ENCODE measurements around the gene MAST3. TPM values are rescaled to one million over a fixed set of nuclear protein-coding genes. Genes with fewer than 3 reads are reported as not detected.
A peak's percentile ranks its signal among the peaks of the same experiment; 100 is the strongest.
"Not testable (repeated sequence)": the region's sequence is repeated elsewhere in the genome, so short reads cannot be mapped to it uniquely, and the experiment has no call there.

Gene MAST3
- total RNA-seq, 1 donor = 6.7 TPM

GRCh38 chr19:18097993-18098890, 664 bp downstream of the MAST3 start:
- Histone ChIP-seq H3K4me3 (ENCODE audit: low read length) (peak overlapping the region; percentile 51), H3K27me3 (ENCODE audit: insufficient read depth, low read length) (no peaks in the 10 kb centered on the region), H3K9me3 (ENCODE audit: low read depth, low read length) (no peaks in the 10 kb centered on the region)

GRCh38 chr19:18098891-18099622, 1.5 kb downstream of the MAST3 start:
- no peaks in the 10 kb centered on the region for H3K27me3 ChIP-seq (ENCODE audit: insufficient read depth, low read length)
- H3K4me3 ChIP-seq (ENCODE audit: low read length) = peak overlapping the region; percentile 51
- H3K9me3 ChIP-seq (ENCODE audit: low read depth, low read length) = no peaks in the 10 kb centered on the region
- H3K4me1 ChIP-seq (ENCODE audit: insufficient read depth, low read length) = peaks cover 37% of the 10 kb centered on the region

More at GRCh38 chr19:18097993-18098890, 664 bp downstream of the MAST3 start:
- peaks cover 33% of the 10 kb centered on the region for H3K4me1 ChIP-seq (ENCODE audit: insufficient read depth, low read length)

DNA sequence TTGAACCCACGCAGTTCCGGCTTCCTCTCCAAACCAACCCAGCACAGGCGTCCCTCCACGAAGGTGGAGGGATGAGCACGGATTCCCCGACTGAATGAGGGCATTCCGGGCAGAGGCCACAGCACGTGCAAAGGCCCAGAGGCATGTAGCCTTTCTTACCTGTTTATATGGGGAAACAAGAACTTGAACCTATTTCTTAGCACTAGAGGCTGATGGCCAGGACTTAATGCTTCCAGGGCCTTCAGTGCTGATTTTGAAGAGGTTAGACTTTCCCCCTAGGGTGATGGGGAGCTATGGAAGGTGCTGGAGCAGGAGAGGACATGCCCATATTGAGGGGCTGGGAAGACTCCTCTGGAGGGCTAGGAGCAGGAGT, 2.0 kb downstream of the MAST3 start:
- Histone ChIP-seq H3K27me3 (ENCODE audit: insufficient read depth, low read length) (no peaks in the 10 kb centered on the region), H3K4me3 (ENCODE audit: low read length) (no peak overlapping the region), H3K4me1 (ENCODE audit: insufficient read depth, low read length) (peaks cover 42% of the 10 kb centered on the region), H3K9me3 (ENCODE audit: low read depth, low read length) (no peaks in the 10 kb centered on the region)

GRCh38 chr19:18100710-18101109, 3.1 kb downstream of the MAST3 start:
- Histone ChIP-seq H3K4me1 (ENCODE audit: insufficient read depth, low read length) (peaks cover 50% of the 10 kb centered on the region), H3K4me3 (ENCODE audit: low read length) (no peak overlapping the region), H3K27me3 (ENCODE audit: insufficient read depth, low read length) (no peaks in the 10 kb centered on the region), H3K9me3 (ENCODE audit: low read depth, low read length) (no peaks in the 10 kb centered on the region)

- H3K27me3 ChIP-seq (ENCODE audit: insufficient read depth, low read length) = no peaks in the 10 kb centered on the region
- H3K4me1 ChIP-seq (ENCODE audit: insufficient read depth, low read length) = peaks cover 50% of the 10 kb centered on the region
- no peak overlapping the region for H3K4me3 ChIP-seq (ENCODE audit: low read length)
- H3K9me3 ChIP-seq (ENCODE audit: low read depth, low read length) = no peaks in the 10 kb centered on the region
These were observed 3.7 kb downstream of the MAST3 start for GRCh38 chr19:18101268-18101667.

GRCh38 chr19:18102916-18103542, 5.5 kb downstream of the MAST3 start:
- Histone ChIP-seq H3K4me3 (ENCODE audit: low read length) (no peak overlapping the region), H3K9me3 (ENCODE audit: low read depth, low read length) (no peaks in the 10 kb centered on the region), H3K27me3 (ENCODE audit: insufficient read depth, low read length) (no peaks in the 10 kb centered on the region), H3K4me1 (ENCODE audit: insufficient read depth, low read length) (peaks cover 52% of the 10 kb centered on the region)

GRCh38 chr19:18104793-18105131, 7.2 kb downstream of the MAST3 start:
- no peaks in the 10 kb centered on the region for H3K9me3 ChIP-seq (ENCODE audit: low read depth, low read length)
- H3K4me1 ChIP-seq (ENCODE audit: insufficient read depth, low read length) = peaks cover 52% of the 10 kb centered on the region
- H3K27me3 ChIP-seq (ENCODE audit: insufficient read depth, low read length) = no peaks in the 10 kb centered on the region
- H3K4me3 ChIP-seq (ENCODE audit: low read length) = no peak overlapping the region

DNA sequence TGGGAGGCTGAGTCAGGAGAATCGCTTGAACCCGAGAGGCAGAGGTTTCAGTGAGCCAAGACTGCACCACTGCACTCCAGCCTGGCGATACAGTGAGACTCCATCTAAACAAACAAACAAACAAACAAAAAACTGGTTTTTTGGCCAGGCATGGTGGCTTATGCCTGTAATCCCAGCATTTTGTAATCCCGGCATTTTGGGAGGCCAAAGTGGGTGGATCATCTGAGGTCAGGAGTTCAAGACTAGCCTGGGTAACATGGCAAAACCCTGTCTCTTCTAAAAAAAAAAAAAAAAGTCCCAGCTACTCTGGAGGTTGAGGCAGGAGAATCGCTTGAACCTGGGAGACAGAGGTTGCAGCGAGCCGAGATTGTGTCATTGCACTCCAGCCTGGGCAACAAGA, 7.7 kb downstream of the MAST3 start:
- H3K4me3 ChIP-seq (ENCODE audit: low read length); H3K9me3 ChIP-seq (ENCODE audit: low read depth, low read length); H3K27me3 ChIP-seq (ENCODE audit: insufficient read depth, low read length): not testable (repeated sequence)
- H3K4me1 ChIP-seq (ENCODE audit: insufficient read depth, low read length) = peaks cover 52% of the 10 kb centered on the region

GRCh38 chr19:18107235-18107634, 9.7 kb downstream of the MAST3 start:
- no peaks in the 10 kb centered on the region for H3K27me3 ChIP-seq (ENCODE audit: insufficient read depth, low read length)
- no peaks in the 10 kb centered on the region for H3K9me3 ChIP-seq (ENCODE audit: low read depth, low read length)

DNA sequence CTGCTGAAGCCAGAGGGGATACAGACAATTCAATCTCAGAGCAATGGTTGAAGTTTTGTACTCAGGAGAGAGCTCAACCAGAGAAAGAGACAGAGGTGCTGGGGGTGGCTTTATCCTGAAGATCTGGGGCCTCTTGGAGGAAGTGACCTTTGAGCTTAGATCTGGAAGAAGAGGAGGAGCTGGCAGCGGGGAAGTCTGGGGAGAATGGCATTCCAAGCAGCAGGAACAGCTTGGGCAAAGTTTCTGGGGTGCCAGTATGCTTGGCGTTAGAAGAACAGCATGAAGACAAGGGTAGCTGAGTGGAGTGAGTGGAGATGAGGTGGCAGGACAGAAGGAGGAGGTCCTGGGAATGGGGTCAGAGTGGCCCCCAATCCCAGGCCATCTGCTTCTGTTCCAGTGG, 11.3 kb downstream of the MAST3 start:
- H3K9me3 ChIP-seq (ENCODE audit: low read depth, low read length) = no peaks in the 10 kb centered on the region
- H3K4me1 ChIP-seq (ENCODE audit: insufficient read depth, low read length) = peaks cover 74% of the 10 kb centered on the region
- H3K4me3 ChIP-seq (ENCODE audit: low read length) = no peak overlapping the region
- no peaks in the 10 kb centered on the region for H3K27me3 ChIP-seq (ENCODE audit: insufficient read depth, low read length)

More at GRCh38 chr19:18107235-18107634, 9.7 kb downstream of the MAST3 start:
- Histone ChIP-seq H3K4me1 (ENCODE audit: insufficient read depth, low read length) (peaks cover 71% of the 10 kb centered on the region), H3K4me3 (ENCODE audit: low read length) (no peak overlapping the region)

DNA sequence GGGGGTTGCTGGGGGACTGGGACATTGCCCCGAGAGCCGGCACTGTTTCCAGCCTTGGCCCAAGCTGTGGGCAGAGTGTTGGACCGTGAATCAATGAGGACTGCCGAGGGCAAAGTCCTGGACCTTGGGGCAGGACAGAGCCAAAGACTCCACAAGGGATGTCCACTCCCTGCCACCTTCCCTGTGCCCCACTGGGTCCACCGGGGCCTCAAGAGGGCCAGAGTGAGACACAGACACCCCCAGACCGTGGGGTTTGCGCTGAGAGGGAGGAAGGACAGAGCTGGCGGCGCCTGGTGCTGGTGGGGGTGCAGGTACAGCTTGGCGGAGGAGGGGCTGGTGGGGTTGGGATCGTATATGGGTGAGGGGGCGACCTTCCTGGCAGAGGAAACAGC, 11.8 kb downstream of the MAST3 start:
- H3K4me3 ChIP-seq (ENCODE audit: low read length) = peak overlapping the region; percentile 74
- peaks cover 70% of the 10 kb centered on the region for H3K4me1 ChIP-seq (ENCODE audit: insufficient read depth, low read length)
- H3K27me3 ChIP-seq (ENCODE audit: insufficient read depth, low read length) = no peaks in the 10 kb centered on the region
- H3K9me3 ChIP-seq (ENCODE audit: low read depth, low read length) = no peaks in the 10 kb centered on the region

DNA sequence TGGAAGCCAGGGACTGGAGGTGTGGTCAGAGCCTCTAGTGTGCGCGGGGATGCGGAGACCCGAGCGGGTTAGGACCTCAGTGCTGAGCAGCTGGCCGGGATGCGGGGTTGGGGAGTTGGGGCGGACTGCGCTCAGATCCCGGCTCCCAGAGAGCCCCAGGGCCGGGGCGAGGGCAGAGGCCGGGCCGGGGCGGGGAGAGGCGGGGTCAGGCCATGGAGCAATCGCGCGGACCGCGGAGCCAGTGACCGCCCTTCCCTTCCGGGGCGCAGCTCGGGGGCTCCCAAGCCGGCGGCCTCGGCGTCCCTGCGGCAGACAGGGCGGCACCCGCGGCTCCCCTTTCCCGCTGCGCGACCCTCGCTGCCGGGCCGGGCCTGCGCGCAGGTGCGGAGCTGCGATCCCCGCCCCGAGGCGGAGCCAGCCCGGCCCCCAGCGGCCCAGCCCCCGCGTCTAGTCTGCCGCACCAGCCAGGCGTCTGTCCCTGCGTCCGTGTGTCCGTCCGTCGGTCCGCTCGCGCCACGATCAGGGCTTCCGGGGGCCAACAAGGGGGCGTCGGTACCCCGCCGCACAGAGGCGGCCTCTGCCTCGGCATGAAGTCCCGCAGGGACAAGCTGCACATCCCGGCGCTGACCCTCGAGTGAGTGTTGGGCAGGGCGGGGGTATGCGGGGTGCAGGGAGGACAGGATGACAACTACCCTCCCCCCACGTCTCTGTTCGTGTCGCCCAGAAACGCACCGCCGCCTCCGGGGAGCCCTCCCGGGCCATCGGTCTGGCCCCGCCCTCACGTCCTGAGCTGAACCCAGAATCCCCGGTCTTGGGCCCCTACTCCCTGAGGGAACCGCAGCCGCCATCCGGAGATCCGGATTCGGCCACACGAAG, 12.4 kb downstream of the MAST3 start:
- Histone ChIP-seq H3K4me1 (ENCODE audit: insufficient read depth, low read length) (peaks cover 64% of the 10 kb centered on the region), H3K9me3 (ENCODE audit: low read depth, low read length) (no peaks in the 10 kb centered on the region), H3K4me3 (ENCODE audit: low read length) (peak overlapping the region; percentile 74), H3K27me3 (ENCODE audit: insufficient read depth, low read length) (no peaks in the 10 kb centered on the region)

DNA sequence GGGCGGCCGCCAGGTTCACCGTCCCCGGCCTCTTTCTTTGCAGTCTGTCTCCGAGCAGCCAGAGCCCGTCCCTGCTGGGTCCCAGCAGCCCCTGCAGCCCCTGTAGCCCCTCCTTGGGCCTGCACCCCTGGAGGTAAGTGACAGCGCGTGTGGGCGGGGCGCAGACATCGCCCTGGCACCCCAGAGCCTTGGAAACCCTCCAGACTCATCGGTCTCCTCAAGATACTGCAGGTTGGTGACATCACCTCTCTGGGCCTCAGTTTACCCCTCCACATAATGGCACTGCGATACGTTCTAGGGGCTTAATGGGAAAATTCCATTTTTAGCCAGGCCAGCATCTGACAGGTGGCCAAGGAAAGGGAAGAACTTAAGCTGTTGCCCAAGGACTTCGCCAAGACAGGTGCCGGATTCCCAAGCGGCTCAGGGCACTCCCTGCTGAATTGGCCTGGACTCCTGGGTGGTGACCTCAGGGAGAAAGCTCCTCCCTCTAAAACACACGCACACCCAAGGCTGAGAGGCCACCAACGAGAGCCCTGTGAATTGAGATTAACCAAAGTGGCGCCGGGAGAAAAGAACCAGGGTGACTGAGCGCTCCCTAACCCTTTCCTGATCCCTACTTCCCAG, 13.1 kb downstream of the MAST3 start:
- Histone ChIP-seq H3K9me3 (ENCODE audit: low read depth, low read length) (no peaks in the 10 kb centered on the region), H3K27me3 (ENCODE audit: insufficient read depth, low read length) (no peaks in the 10 kb centered on the region), H3K4me3 (ENCODE audit: low read length) (peak overlapping the region; percentile 74), H3K4me1 (ENCODE audit: insufficient read depth, low read length) (peaks cover 60% of the 10 kb centered on the region)

GRCh38 chr19:18112989-18113478, 15.5 kb downstream of the MAST3 start:
- no peaks in the 10 kb centered on the region for H3K27me3 ChIP-seq (ENCODE audit: insufficient read depth, low read length)
- peaks cover 61% of the 10 kb centered on the region for H3K4me1 ChIP-seq (ENCODE audit: insufficient read depth, low read length)
- H3K9me3 ChIP-seq (ENCODE audit: low read depth, low read length) = no peaks in the 10 kb centered on the region
- H3K4me3 ChIP-seq (ENCODE audit: low read length) = no peak overlapping the region
